ENCODE results near the gene DNPH1. TPM values are rescaled to one million over a fixed set of nuclear protein-coding genes. Genes with fewer than 3 reads are reported as not detected.

The DNPH1 gene
- total and polyA plus RNA-seq, 2 experiments from 2014 or later, result 138 to 176 TPM

GRCh38 chr6:43250992-43251373 lies 21.7 kb upstream of the DNPH1 start:
- Histone ChIP-seq H3K36me3 (no peaks in the 10 kb centered on the region), H3K4me3 (no peak overlapping the region), H3K9me3 (ENCODE audit: low read depth) (no peaks in the 10 kb centered on the region), H3K27me3 (peaks cover 8% of the 10 kb centered on the region), H3K4me1 (ENCODE audit: low read depth) (no peaks in the 10 kb centered on the region), H3K27ac (no peak overlapping the region)
- no peak for TF ChIP-seq CTCF (IDR thresholded peaks at IDR 0.05; ENCODE audit: low read depth, low read length)
- no peak for DNase-seq (ENCODE audit: low read depth in 1 of 2, low spot score in 1 of 2)

- TF ChIP-seq CTCF (IDR thresholded peaks at IDR 0.05; ENCODE audit: low read depth, low read length), result no peak
- Histone ChIP-seq H3K4me3 (no peak overlapping the region), H3K4me1 (ENCODE audit: low read depth) (no peaks in the 10 kb centered on the region), H3K9me3 (ENCODE audit: low read depth) (no peaks in the 10 kb centered on the region), H3K36me3 (no peaks in the 10 kb centered on the region), H3K27ac (no peak overlapping the region), H3K27me3 (peaks cover 30% of the 10 kb centered on the region)
- no peak for DNase-seq (ENCODE audit: low read depth in 1 of 2, low spot score in 1 of 2)
Measured at GRCh38 chr6:43248791-43249190, 19.5 kb upstream of the DNPH1 start.

DNA sequence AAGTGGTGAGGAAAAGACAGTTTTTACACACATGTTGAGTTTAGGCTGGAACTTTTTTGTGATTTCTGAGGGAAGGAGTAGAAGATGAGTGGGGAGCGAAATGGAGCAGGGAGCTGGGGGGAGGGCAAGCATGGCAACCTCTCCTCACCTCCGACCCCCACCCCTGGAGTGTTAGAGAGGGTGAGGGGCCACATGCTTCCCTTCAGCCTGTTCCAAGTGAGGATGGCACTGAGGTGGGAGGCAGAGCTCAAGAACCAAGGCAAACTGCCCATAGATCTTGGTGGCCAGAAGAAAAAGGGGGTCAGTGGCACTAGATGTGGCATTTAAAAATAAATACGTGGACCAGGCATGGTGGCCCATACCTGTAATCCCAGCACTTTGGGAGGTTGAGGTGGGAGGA lies 18.8 kb upstream of the DNPH1 start:
- H3K36me3 ChIP-seq, result no peaks in the 10 kb centered on the region
- no peak for DNase-seq (ENCODE audit: low read depth in 1 of 2, low spot score in 1 of 2)
- H3K9me3 ChIP-seq (ENCODE audit: low read depth), result no peaks in the 10 kb centered on the region
- H3K4me1 ChIP-seq (ENCODE audit: low read depth), result no peaks in the 10 kb centered on the region
- no peak overlapping the region for H3K4me3 ChIP-seq
- peaks cover 37% of the 10 kb centered on the region for H3K27me3 ChIP-seq
- H3K27ac ChIP-seq, result no peak overlapping the region
- TF ChIP-seq CTCF (IDR thresholded peaks at IDR 0.05; ENCODE audit: low read depth, low read length), result no peak

DNA sequence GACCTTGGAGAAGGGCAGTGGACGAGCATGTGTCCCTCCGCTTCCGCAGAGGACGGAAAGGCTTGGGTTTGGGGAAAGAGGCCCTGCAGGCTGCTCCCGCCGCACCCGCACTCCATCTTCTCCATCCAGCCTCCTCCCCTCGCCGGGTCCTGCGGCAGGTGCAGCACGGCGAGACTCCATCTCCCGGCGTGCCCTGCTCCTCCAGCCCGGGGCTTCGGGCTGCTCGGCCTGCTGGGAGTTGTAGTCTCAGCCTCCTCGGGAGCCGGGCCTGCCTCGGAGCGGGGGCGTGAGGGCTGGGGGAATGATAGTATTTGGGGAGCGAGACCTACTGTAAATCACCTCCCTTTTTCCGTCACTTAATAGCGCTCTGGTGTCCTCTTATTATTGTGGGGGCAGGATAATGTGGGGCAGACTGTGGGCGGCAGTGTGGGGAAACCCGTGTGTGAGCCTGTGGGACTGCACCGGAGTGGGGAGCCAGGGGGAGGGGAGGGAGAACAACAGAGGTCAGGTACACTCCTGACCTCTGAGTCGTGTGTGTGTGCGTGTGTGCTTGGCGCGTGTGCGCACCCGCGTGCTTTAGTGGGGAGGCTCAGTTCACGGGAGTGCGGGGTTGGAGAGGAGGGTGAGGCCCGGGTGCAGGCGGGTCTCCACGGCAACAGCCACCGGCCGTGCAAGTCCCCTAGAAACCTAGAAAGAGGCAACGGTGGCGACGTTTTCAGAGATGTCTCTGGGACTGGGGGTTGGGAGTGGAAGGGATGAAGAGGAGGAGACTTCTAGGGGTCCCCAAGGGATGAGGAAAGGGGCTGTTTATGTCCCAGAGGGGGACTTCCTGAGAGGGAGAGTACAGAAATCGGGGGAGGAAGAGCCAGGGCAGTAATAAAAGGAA lies 18.1 kb upstream of the DNPH1 start:
- H3K4me1 ChIP-seq (ENCODE audit: low read depth), result no peaks in the 10 kb centered on the region
- TF ChIP-seq CTCF (IDR thresholded peaks at IDR 0.05; ENCODE audit: low read depth, low read length), result no peak
- H3K27me3 ChIP-seq, result peaks cover 44% of the 10 kb centered on the region
- DNase-seq (ENCODE audit: low read depth in 1 of 2, low spot score in 1 of 2), result peak; percentile 52 to 90
- no peaks in the 10 kb centered on the region for H3K9me3 ChIP-seq (ENCODE audit: low read depth)
- H3K36me3 ChIP-seq, result no peaks in the 10 kb centered on the region
- H3K27ac ChIP-seq, result no peak overlapping the region
- peak overlapping the region; percentile 37 for H3K4me3 ChIP-seq

- H3K27ac ChIP-seq, result peak overlapping the region; percentile 7
- DNase-seq (ENCODE audit: low read depth in 1 of 2, low spot score in 1 of 2), result peak; percentile 19 to 90
- no peak for TF ChIP-seq CTCF (IDR thresholded peaks at IDR 0.05; ENCODE audit: low read depth, low read length)
Measured at GRCh38 chr6:43246301-43247113, 17.2 kb upstream of the DNPH1 start.

More at GRCh38 chr6:43246301-43247113, 17.2 kb upstream of the DNPH1 start:
- Histone ChIP-seq H3K9me3 (ENCODE audit: low read depth) (no peaks in the 10 kb centered on the region), H3K27me3 (peaks cover 53% of the 10 kb centered on the region), H3K36me3 (no peaks in the 10 kb centered on the region), H3K4me3 (peak overlapping the region; percentile 37), H3K4me1 (ENCODE audit: low read depth) (no peaks in the 10 kb centered on the region)

Data from cardiac muscle cell (in vitro differentiated cells and primary cell).